ENCODE data around the gene PURB. TPM values are rescaled to one million over a fixed set of nuclear protein-coding genes. Genes with fewer than 3 reads are reported as not detected.
"Not testable (repeated sequence)": the region's sequence is repeated elsewhere in the genome, so short reads cannot be mapped to it uniquely, and the experiment has no call there.

Gene PURB
- total and polyA plus RNA-seq, 4 donors = 18.8 to 48.6 (median 23.1) TPM

DNA sequence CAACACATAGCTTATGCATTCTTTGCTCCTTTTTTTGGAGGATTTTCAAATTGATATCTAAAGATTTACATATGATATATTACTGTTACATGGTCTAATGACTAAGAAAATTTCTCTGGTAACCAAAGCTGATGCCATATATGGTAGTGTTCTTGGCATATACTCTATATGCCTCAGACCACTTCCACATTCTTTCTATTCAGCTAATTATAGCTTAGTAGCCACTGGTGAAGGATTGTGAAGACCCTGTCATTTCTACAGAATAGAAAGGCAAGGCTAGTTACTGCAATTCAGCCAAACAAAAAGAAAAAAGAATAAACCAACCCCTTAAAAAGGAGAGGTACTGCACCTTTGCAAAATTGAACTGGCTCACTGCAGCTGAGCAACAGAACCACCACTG, 3.7 kb downstream of the PURB start:
- Histone ChIP-seq H3K27me3 (ENCODE audit: control insufficient read depth, insufficient read depth, low read length) (no peaks in the 10 kb centered on the region), H3K27ac (ENCODE audit: low read depth, low read length) (peak overlapping the region; percentile 10), H3K4me3 (ENCODE audit: low read depth, low read length) (peak overlapping the region; percentile 34), H3K9me3 (ENCODE audit: control insufficient read depth, insufficient read depth, low read length) (no peaks in the 10 kb centered on the region), H3K4me1 (ENCODE audit: control insufficient read depth, insufficient read depth, low read length) (peaks cover 12% of the 10 kb centered on the region), H3K36me3 (ENCODE audit: control insufficient read depth, insufficient read depth, low read length) (no peaks in the 10 kb centered on the region)
- peak in 2 of 6 donors; percentile 37 to 57 for DNase-seq (ENCODE audit: low read depth in 4 of 6, low spot score in 6 of 6)

DNA sequence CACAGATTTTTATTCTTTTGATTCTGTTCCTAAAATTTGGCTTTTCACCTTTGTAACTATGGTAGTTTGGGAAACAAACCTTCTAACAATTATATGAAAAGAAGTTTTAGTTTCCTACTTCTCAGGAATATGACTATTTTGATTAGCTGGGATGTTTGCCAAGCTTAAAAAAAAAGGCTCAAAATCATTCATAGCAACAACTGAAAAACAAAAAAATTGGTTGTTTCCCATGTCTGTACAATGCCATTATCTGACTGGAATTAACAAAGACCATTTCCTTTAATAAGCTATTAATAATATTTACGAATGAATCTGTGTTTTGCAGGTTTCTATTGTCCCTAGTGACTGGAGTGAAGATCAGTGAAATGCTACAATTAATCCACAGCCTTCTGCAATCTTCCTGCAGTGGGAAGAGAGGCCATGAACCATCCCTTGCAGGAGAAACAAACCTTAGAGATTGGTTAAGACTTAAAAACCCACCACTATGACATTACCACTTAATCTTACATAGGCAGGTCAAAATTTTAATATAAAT, 4.2 kb downstream of the PURB start:
- no CpG with 5 or more reads among the region's 1 CpG for WGBS (ENCODE audit: insufficient coverage)

GRCh38 chr7:44880317-44881018, 4.9 kb downstream of the PURB start:
- peaks cover 7% of the 10 kb centered on the region for H3K4me1 ChIP-seq (ENCODE audit: control insufficient read depth, insufficient read depth, low read length)

More for the DNA sequence above, 4.2 kb downstream of the PURB start:
- Histone ChIP-seq H3K27ac (ENCODE audit: low read depth, low read length) (peak overlapping the region; percentile 10), H3K27me3 (ENCODE audit: control insufficient read depth, insufficient read depth, low read length) (no peaks in the 10 kb centered on the region), H3K4me3 (ENCODE audit: low read depth, low read length) (peak overlapping the region; percentile 34), H3K9me3 (ENCODE audit: control insufficient read depth, insufficient read depth, low read length) (no peaks in the 10 kb centered on the region), H3K4me1 (ENCODE audit: control insufficient read depth, insufficient read depth, low read length) (peaks cover 12% of the 10 kb centered on the region), H3K36me3 (ENCODE audit: control insufficient read depth, insufficient read depth, low read length) (no peaks in the 10 kb centered on the region)
- no peak for DNase-seq (ENCODE audit: low read depth in 4 of 6, low spot score in 6 of 6)

DNA sequence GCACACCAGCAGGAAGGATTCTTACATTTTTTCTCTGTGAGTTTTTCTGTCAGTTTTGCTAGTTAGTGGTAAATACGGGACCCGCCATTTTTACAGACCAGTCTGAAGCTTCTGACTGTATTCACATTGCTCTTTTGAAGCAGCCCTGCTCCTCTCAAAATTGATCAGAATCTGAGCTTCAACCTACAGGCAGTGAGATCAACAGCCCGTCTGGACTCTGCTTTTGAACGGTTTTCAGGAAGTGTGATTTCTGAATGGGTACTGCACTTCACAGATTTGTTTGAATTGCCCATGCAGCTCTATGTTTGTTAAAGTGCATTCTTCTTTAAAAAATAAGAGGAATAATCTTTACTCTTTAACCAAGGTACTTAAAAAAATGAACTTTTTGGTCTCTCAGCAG, 8.9 kb downstream of the PURB start:
- Histone ChIP-seq H3K27me3 (ENCODE audit: control insufficient read depth, insufficient read depth, low read length) (no peaks in the 10 kb centered on the region), H3K36me3 (ENCODE audit: control insufficient read depth, insufficient read depth, low read length) (no peaks in the 10 kb centered on the region), H3K27ac (ENCODE audit: low read depth, low read length) (no peak overlapping the region), H3K4me1 (ENCODE audit: control insufficient read depth, insufficient read depth, low read length) (no peaks in the 10 kb centered on the region), H3K9me3 (ENCODE audit: control insufficient read depth, insufficient read depth, low read length) (no peaks in the 10 kb centered on the region), H3K4me3 (ENCODE audit: low read depth, low read length) (no peak overlapping the region)
- no CpG with 5 or more reads among the region's 4 CpGs for WGBS (ENCODE audit: insufficient coverage)
- no peak for DNase-seq (ENCODE audit: low read depth in 4 of 6, low spot score in 6 of 6)

More at GRCh38 chr7:44880317-44881018, 4.9 kb downstream of the PURB start:
- WGBS (ENCODE audit: insufficient coverage) = no CpG with 5 or more reads among the region's 4 CpGs
- no peaks in the 10 kb centered on the region for H3K9me3 ChIP-seq (ENCODE audit: control insufficient read depth, insufficient read depth, low read length)
- H3K27me3 ChIP-seq (ENCODE audit: control insufficient read depth, insufficient read depth, low read length) = no peaks in the 10 kb centered on the region
- H3K4me3 ChIP-seq (ENCODE audit: low read depth, low read length) = no peak overlapping the region
- H3K27ac ChIP-seq (ENCODE audit: low read depth, low read length) = no peak overlapping the region
- no peaks in the 10 kb centered on the region for H3K36me3 ChIP-seq (ENCODE audit: control insufficient read depth, insufficient read depth, low read length)
- no peak for DNase-seq (ENCODE audit: low read depth in 4 of 6, low spot score in 6 of 6)

DNA sequence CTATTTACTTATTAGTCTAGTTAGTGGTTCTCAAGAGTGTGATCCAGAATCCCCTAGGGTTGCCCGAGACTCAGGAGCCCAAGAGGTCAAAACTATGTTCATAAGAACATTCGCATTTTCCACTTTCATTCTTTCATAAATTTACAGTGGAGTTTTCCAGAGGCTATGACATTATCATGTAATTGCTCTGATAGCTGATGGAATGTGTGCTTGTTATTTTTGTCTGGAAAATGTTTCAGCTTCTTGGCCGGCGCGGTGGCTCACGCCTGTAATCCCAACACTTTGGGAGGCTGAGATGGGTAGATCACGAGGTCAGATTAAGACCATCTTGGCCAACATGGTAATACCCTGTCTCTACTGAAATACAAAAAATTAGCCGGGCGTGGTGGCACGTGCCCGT, 10.1 kb downstream of the PURB start:
- Histone ChIP-seq H3K4me1 (ENCODE audit: control insufficient read depth, insufficient read depth, low read length) (no peaks in the 10 kb centered on the region), H3K4me3 (ENCODE audit: low read depth, low read length) (no peak overlapping the region), H3K36me3 (ENCODE audit: control insufficient read depth, insufficient read depth, low read length) (no peaks in the 10 kb centered on the region), H3K27ac (ENCODE audit: low read depth, low read length) (no peak overlapping the region), H3K9me3 (ENCODE audit: control insufficient read depth, insufficient read depth, low read length) (no peaks in the 10 kb centered on the region), H3K27me3 (ENCODE audit: control insufficient read depth, insufficient read depth, low read length) (no peaks in the 10 kb centered on the region)
- WGBS (ENCODE audit: insufficient coverage) = 93% methylated on average over 9 of the region's 11 CpGs
- no peak for DNase-seq (ENCODE audit: low read depth in 4 of 6, low spot score in 6 of 6)

DNA sequence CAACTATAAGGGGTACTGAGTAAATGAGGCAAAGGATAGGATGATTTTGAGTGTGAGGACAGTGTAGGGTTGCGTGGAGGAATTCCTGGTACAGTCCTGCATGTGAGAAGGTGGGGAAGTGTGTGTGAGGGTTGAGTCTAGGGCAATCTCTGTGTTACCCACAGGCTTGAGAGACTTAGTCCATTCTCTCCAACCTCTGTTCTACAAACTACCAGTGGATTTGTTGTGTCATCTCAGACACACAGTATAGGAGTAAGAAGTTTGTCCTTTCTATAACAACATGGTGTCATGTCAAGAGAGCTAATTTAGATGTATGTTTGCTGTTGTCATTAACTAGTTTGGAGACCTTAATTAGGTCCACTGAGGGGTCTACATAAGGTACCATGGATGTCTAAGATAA, 12.5 kb downstream of the PURB start:
- 80% methylated on average over 1 of the region's 1 CpG for WGBS (ENCODE audit: insufficient coverage)
- no peak overlapping the region for H3K27ac ChIP-seq (ENCODE audit: low read depth, low read length)
- H3K4me1 ChIP-seq (ENCODE audit: control insufficient read depth, insufficient read depth, low read length) = no peaks in the 10 kb centered on the region
- DNase-seq (ENCODE audit: low read depth in 4 of 6, low spot score in 6 of 6) = no peak
- no peak overlapping the region for H3K4me3 ChIP-seq (ENCODE audit: low read depth, low read length)
- H3K27me3 ChIP-seq (ENCODE audit: control insufficient read depth, insufficient read depth, low read length) = no peaks in the 10 kb centered on the region
- H3K36me3 ChIP-seq (ENCODE audit: control insufficient read depth, insufficient read depth, low read length) = no peaks in the 10 kb centered on the region
- H3K9me3 ChIP-seq (ENCODE audit: control insufficient read depth, insufficient read depth, low read length) = no peaks in the 10 kb centered on the region

DNA sequence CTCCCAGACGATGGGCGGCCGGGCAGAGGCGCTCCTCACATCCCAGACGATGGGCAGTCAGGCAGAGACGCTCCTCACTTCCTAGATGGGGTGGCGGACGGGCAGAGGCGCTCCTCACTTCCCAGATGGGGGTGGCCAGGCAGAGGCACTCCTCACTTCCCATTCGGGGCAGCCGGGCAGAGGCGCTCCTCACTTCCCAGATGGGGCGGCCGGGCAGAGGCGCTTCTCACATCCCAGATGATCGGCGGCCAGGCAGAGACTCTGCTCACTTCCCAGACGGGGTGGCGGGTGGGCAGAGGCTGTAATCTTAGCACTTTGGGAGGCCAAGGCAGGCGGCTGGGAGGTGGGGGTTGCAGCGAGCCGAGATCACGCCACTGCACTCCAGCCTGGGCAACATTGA, 13.4 kb downstream of the PURB start:
- not testable (repeated sequence) for H3K4me1 ChIP-seq (ENCODE audit: control insufficient read depth, insufficient read depth, low read length); H3K36me3 ChIP-seq (ENCODE audit: control insufficient read depth, insufficient read depth, low read length); H3K4me3 ChIP-seq (ENCODE audit: low read depth, low read length); DNase-seq (ENCODE audit: low read depth in 4 of 6, low spot score in 6 of 6); H3K27me3 ChIP-seq (ENCODE audit: control insufficient read depth, insufficient read depth, low read length); H3K27ac ChIP-seq (ENCODE audit: low read depth, low read length); H3K9me3 ChIP-seq (ENCODE audit: control insufficient read depth, insufficient read depth, low read length)
- 91% methylated on average over 19 of the region's 23 CpGs for WGBS (ENCODE audit: insufficient coverage)

GRCh38 chr7:44870780-44871179, 14.6 kb downstream of the PURB start:
- H3K4me3 ChIP-seq (ENCODE audit: low read depth, low read length); H3K27me3 ChIP-seq (ENCODE audit: control insufficient read depth, insufficient read depth, low read length); H3K36me3 ChIP-seq (ENCODE audit: control insufficient read depth, insufficient read depth, low read length); H3K4me1 ChIP-seq (ENCODE audit: control insufficient read depth, insufficient read depth, low read length); DNase-seq (ENCODE audit: low read depth in 4 of 6, low spot score in 6 of 6); H3K9me3 ChIP-seq (ENCODE audit: control insufficient read depth, insufficient read depth, low read length); H3K27ac ChIP-seq (ENCODE audit: low read depth, low read length): not testable (repeated sequence)
- 91% methylated on average over 20 of the region's 29 CpGs for WGBS (ENCODE audit: insufficient coverage)

GRCh38 chr7:44870336-44870735, 15.0 kb downstream of the PURB start:
- DNase-seq (ENCODE audit: low read depth in 4 of 6, low spot score in 6 of 6); H3K36me3 ChIP-seq (ENCODE audit: control insufficient read depth, insufficient read depth, low read length); H3K4me3 ChIP-seq (ENCODE audit: low read depth, low read length); H3K4me1 ChIP-seq (ENCODE audit: control insufficient read depth, insufficient read depth, low read length); H3K27me3 ChIP-seq (ENCODE audit: control insufficient read depth, insufficient read depth, low read length); H3K27ac ChIP-seq (ENCODE audit: low read depth, low read length); H3K9me3 ChIP-seq (ENCODE audit: control insufficient read depth, insufficient read depth, low read length): not testable (repeated sequence)
- WGBS (ENCODE audit: insufficient coverage) = 57% methylated on average over 1 of the region's 3 CpGs
